Transverse colon (tissue), 3 donors: ENCODE results near the gene KCND1.

Experiments used
- EP300 ChIP-seq: sonication (generic); formaldehyde crosslinking; IDR thresholded peaks from one replicate; pipeline ENCODE4 v1.6.1; 2017; ENCODE audit warnings: antibody characterized with exemption, low read depth
- POLR2A ChIP-seq: fragments of 450-650 bp; IDR thresholded peaks from one replicate; pipeline ENCODE4 v1.6.1; 2016; ENCODE audit warnings: antibody characterized with exemption, mild to moderate bottlenecking, moderate library complexity
- TF ChIP-seq, protein P1 (sequence below), 5 experiments: fragments of 200-600 bp in 3 of 5; fragments of 450-650 bp in 2 of 5; sonication (generic) in 3 of 5; IDR thresholded peaks; 1 replicate in 2 of 5; 2 replicates in 3 of 5; pipeline ENCODE4 v1.5.1; 2016 to 2017; ENCODE audit warnings: antibody characterized with exemption in 5 of 5, inconsistent platforms in 3 of 5, mild to moderate bottlenecking in 2 of 5, moderate library complexity in 1 of 5

DNA sequence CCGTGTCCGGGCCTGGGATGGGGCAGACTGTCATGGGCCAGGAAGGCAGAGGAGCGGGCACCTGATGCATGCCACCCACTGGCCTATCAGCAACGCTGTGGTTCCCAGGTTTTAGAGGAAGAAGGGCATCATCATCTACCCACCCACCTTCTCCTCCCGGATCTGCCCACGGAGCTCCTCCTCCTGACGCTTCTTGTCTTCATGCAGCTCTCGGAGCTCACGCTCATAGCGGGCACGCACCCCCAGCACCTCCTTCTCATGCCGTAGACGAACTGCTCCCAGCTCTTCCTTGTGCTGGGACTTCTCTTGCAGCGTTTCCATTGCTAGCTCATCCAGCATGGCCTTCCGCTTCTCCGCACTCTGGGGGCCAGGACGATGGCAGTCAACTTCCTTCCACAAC, 11.4 kb upstream of the KCND1 start:
- TF ChIP-seq, protein P1, sequence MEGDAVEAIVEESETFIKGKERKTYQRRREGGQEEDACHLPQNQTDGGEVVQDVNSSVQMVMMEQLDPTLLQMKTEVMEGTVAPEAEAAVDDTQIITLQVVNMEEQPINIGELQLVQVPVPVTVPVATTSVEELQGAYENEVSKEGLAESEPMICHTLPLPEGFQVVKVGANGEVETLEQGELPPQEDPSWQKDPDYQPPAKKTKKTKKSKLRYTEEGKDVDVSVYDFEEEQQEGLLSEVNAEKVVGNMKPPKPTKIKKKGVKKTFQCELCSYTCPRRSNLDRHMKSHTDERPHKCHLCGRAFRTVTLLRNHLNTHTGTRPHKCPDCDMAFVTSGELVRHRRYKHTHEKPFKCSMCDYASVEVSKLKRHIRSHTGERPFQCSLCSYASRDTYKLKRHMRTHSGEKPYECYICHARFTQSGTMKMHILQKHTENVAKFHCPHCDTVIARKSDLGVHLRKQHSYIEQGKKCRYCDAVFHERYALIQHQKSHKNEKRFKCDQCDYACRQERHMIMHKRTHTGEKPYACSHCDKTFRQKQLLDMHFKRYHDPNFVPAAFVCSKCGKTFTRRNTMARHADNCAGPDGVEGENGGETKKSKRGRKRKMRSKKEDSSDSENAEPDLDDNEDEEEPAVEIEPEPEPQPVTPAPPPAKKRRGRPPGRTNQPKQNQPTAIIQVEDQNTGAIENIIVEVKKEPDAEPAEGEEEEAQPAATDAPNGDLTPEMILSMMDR (IDR thresholded peaks at IDR 0.05) = no peak
- TF ChIP-seq POLR2A (no peak), EP300 (no peak)
